ENCODE measurements around the gene SCN4B.
A peak's percentile ranks its signal among the peaks of the same experiment; 100 is the strongest.

SCN4B gene

DNA sequence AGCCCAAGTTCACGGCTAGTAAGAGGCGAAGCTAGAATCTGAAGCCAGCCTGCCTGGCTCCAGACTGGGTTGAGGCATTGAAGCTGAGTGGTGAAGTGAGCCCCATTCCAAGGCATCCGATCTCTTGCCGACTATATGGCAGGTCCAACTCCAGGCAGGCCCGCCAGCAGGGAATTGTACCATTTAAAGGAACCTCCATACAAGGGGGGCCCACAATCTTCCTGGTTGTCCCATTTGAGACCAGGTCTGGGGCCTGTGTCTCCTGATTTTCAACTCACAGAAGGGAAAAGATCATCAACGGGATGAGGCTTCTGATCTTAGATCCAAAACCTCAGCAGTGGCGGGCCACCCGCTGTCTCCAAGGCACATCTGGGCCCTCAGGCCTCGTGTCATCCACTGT is 19.7 kb upstream of the SCN4B start:
- no peak for DNase-seq

DNA sequence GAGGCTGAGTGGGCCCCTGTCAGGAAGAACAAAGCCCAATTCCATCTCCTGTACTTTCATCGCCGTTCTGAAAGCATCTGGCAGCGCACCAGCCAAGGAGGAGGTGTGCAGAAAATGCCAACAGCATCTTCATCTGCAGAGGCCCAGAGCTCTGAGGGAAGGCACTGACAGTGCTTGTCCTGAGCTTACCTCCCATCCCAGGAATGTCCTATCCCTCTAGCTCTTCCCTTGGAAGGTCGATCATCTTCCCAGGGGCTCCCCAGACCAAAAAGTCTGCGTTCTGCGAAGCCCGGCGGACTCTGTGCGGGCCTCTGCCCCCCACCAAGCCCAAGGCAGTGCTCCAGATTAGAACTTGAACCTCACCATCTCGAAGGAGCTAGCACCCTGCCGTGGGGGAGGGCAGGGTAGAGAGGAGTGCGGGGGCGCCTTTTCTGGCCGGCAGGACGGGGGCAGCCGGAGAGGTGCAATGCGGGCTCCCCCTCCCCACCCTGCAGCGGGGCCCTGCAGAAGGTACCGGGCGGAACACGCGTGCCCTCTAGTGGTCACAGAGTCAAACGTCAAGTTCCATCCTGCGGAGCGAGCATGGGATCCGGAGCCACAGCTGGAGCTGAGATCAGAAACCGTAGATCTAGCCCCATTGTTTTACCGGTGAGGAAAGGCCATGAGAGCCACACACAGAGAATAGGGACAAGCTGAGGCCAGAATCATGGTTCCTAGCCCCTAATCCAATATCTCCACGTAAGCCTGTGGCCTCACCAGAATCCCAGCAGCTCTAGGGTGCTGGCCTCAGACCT is 18.8 kb upstream of the SCN4B start:
- peak; percentile 78 to 82 for DNase-seq

DNA sequence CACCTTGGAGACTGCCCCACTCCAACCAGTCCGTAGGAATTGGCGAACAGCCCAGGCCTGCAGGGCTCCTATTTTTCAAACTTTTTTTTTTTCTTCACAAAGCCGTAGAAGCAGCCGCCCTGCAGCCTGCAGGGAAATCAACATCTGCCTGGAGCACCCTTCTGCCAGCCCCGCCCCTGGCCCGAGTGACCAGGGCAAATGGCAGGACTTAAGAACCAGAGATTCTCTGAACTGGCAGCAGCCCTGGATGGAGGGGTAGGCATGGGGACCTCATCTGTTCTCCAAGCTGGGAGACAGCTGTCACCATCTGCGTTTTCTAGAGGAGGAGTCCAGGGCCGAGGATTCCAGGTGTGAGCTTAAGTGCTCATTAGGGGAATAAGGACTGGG is 18.3 kb upstream of the SCN4B start:
- DNase-seq = no peak

DNA sequence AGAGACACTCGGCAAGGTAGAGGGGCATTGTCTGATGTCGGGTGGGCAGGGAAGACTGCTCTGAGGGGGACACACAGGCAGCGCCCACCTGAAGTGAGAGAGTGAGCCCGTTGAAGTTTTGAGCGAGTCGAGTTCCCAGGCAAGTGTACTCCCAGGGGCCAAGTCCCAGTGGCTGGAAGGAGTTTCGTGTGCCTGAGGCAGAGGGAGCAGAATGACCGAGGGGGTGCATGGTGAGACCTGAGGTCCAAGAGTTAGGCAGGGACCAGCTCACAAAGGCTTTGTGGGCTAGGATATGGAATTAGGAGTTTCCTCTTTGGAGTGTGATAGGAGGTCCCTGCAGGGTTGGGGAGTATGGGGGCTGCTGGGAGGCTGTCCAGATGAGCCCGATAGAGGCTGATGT is 17.6 kb upstream of the SCN4B start:
- no peak for DNase-seq

DNA sequence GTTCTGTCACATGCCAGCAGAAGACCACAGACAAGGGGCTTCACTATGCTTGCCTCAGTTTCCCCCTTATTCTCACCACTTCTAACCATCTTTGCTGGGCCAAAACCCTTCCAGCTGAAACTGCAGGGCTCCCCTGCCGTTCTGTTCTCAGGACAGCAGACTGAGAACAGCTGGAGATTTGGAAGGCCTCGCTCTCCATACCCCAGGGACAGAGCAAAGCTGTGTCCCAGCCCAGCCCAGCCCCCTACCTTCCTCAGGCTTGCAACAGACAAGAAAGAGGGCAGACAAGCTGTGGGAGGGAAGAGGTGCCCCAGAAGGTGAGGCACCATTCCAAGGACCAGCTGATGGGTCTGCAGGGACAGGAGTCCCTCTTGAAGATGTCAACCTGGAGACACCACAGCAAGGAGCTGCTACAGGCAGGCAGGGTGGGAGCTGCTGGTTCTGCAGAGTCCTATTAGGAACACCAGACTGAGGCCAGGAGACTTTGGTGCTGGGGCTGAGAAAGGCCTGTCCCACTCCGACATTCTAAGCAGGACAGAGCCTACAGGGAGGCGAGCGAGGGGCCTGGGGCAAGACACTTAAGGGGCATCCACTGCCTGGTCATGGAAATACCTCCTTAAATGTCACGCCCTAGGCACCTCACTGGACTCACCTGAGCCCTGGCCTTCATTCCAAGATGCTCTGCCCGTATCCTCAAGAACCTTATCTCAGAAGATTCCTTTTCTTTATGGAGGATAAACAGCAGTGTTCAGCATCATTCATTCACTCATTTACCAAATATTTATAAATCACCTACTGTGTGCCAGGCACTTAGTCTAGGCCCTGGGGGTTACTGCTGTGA is 16.9 kb upstream of the SCN4B start:
- DNase-seq = no peak

DNA sequence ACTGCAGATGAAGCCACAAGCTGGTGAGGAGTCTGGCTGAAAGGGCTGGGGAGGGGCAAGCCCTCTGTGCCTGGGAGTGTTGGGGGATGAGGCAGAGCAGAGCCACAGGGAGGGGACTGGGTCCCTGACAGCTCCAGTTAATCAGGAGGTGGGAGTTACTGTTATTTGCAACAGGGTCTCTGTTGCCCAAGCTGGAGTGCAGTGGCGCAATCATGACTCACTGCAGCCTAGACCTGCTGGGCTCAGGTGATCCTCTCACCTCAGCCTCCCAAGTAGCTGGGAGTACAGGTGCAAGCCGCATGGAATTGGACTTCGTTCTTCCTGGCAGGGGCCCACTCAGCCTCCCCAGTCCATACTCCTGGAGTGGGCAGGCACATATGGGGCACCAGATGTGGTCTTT is 16.1 kb upstream of the SCN4B start:
- no peak for DNase-seq

DNA sequence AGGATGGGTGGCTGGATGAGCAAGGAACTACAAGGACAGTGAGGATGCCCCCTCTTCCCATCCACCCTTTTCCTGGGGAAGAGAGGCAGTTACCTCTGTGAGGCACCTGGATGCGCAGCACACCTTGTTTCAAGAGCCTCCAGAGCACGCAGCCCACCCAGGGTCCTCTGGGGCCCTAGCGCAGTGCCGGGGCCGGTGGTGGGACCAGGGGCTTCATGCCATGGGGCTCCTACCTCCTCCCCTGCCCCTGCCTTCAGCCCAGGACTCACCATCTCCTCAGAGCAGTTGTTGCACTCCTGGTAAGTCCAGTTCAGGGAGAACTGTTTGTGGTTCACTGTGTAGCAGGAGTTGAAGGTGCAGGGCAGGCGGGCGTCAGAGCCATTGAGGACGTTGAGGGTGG is 15.7 kb upstream of the SCN4B start:
- DNase-seq = no peak

DNA sequence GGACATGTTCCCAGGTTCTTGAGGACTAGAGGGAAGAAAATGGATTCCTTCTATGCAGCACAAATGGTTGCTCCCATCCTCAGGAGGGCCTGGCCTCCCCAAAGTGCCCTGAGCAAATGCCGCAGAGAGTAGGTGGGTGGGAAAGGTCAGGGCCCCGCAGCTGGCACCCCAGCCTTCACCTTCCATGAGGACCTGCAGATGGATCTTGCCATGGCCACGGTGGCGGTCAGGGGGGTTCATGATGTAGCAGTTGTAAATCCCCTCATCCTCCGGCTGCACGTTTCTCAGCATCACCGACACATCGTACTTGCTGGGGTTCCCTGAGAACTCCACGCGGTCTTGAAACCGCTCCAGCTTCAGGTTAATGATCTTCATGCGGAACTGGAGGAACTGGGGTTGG is 15.3 kb upstream of the SCN4B start:
- DNase-seq = no peak

DNA sequence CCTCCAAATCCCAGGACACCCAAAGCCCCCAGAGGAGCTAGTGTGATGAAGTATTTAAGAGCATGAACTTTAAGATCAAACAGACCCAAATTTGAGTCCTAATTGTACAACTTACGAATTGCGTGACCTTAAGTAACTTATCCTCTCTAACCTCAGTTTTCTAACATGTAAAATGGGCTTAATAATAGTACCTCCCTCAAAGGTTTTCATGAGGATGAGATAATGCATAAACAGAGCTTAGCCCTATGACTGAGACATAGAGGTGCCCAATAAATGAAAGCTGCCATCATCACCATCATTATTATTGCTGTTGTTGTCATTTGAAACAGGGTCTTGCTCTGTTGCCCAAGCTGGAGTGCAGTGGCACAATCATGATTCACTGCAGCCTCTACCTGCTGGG is 14.6 kb upstream of the SCN4B start:
- no peak for DNase-seq

DNA sequence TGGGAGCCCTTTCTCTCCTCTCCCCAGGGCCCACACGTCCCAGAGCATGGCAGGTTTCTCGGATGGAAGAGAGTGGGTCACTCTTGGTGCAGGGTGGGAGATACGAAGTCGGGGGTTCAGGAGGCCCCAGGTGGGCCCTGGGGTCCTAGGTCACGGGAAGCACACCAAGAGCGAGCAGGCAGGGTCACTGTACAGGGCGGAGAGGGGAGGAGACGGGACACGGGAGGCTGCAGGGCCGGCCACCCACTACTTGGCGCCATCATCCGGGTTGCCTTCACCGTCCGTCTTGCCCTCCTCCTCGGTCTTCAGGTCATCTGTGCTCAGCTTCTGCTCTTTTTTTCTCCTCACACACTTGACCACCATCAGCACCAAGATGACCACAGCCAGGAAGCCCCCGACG is 14.0 kb upstream of the SCN4B start:
- DNase-seq = no peak

DNA sequence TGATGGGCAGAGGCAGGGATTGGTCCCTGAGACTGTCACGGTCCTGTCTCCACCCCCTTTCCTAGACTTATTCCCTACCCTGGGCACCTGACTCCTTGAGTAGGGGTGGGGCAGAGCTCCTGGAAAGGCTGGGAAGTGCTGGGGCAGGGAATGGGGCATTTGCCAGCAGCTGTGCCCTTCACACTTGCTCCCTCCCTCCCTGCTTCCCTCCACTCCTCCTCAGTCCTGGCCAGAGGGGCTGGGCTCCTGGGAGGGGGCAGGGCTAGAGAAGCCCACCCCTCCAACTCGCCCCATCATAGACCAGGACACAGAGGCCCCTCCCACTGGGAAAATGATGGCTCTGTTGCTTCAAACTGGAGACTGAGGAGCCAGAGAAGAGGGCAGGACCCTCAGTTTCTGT is 12.3 kb upstream of the SCN4B start:
- no peak for DNase-seq

DNA sequence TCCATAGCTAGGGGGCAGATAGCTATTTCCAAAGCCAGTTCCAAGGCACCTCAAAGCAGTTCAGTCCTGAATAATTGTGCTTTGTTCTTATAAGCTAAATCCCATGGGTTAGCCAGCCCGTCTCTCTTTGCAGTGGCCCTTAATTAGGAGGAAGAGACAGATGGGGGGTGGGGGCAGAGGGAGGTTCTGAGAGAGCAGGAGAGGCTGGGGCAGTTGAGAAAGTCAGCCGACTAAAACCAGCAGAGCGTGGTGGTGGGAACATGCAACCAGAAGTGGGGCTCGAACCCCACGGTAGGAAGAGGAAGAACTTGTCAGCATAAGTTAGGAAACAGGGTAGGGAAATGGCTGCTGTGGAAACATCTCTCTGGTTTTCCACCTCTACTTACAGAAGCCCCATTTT is 10.9 kb upstream of the SCN4B start:
- DNase-seq = no peak

DNA sequence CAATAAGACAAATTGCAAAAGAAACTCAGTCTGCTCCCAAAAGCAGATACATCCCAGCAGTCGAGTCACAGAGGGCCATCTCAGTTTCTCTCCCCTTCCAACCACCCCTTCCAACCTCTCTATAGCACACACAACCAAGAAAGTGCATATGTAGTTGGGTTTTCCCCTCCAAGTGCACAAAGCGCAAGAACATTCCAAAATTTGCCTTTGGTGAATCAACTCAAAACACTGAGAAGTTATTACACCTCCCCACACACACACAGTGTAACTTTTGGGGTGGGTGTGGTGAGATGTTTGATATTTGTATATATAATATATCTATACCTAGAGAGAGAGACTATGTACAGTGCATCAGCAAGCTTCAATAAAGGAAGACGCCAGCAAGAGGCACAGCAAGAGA is 10.2 kb upstream of the SCN4B start:
- DNase-seq = no peak

DNA sequence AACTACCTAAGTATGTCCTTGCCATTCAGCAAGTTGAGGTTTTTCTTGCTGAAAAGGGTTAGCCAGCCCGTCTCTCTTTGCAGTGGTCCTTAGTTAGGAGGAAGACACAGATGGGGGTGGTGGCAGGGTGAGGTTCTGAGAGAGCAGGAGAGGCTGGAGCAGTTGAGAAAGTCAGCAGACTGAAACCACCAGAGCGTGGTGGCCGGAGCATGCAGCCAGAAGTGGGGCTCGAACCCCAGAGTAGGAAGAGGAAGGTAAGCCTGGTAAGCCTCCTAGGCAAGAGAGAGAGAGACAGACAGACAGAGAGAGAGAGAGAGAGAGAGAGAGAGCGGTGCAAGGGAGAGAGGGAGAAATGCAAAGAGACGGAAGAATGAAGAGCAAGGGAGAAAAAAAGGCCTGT is 9.2 kb upstream of the SCN4B start:
- no peak for DNase-seq

DNA sequence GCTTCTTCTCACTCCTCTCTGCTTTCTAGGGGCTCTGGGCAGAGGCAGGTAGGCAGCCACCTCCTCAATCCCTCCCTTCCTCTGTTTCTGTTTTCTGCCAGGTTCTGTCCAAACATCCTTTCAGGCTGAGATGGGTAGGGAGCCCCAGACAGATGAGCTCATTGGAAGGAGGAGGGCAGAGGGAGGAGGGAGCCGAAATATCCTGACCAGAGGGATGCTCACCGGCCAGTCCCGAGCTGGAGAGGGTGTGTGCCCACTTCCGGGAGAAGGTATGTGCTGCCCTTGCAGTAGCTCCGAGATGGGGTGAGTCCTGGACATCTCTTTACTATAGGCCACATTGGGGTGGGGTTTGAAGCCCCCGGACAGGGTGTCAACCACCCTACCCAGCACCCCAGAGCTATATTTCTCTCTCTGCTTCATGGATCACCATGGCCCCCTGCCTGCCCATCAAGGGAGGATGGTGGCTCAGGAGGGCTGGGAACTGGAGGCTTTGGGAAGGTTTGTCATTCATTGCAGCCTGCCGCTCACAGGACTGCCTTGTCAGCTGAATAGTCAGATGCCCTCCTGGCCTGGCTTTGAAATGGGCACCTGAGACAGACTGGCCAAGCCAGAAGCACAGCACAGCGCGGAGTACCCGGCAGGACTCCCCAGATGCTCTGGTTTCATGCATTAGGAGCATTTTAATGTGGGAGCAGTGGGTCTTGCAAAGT is 4.7 kb upstream of the SCN4B start:
- no peak for DNase-seq

DNA sequence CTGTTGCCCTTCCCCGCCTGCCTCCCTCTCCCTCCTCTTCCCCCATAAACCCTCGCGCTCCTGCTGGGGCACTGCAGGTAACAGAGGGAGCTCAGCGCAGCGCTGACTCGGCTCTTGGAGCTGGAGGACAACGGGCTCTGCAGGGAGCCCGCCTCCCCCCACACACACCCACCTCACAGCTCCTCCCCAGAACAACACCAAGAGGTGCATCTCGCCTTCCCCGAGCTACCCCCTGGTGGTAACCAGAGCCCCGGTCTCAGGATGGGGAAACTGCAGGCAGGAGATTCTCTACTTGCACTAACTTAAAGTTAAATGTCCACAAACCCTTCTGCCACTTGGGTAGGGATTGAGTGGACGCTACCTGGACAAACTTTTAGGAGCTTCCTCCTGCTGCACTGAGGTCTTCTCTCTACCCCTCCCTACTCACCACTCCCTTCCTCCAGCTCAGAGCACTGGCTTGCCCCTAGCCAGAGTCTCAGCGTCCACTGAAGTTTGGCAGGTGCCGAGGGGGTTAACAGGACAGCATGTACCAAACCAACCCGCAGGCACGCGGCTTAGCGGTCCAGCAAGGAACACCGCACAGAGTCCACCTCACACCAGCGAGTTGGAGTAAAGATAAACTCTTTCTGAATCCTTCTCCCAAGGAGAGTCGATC is 4.0 kb upstream of the SCN4B start:
- peak in 1 of 2 experiments; percentile 19 for DNase-seq

DNA sequence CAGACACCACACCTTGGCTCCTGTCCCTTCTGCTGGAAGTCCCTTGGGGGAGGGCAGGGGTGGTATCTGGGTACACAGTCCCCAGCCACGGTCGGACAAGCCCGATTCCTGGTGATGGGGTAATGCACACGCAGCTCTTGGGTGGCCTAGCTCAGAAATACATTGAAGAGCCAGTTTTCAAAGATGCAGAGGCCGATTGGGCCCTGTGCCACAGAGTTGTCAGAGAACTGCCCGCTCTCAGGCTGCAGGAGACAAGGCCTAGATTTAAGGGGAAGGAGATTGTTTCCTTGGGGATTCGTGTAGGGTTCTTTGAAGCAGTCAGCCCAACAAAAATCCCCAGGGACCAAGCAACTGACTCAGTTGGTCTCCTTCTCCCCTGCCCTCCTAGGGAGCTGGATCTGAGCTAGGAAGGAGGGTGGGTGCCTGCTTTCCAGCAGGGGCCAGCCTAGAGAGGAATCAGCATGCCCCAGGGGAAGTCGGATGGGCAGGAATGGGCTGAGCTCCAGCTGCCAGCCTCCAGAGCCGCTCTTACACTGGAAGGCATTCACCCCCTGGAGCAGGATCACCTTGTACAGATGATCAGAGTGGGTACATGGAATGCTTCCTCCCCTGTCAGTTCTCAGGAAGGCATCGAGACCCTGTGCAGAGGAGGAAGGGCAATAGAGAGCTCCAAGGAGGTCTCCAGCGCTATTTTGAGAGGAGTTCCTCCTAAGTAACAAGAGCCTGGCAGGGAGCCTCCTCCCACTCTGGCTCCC is 3.3 kb upstream of the SCN4B start:
- DNase-seq = no peak

DNA sequence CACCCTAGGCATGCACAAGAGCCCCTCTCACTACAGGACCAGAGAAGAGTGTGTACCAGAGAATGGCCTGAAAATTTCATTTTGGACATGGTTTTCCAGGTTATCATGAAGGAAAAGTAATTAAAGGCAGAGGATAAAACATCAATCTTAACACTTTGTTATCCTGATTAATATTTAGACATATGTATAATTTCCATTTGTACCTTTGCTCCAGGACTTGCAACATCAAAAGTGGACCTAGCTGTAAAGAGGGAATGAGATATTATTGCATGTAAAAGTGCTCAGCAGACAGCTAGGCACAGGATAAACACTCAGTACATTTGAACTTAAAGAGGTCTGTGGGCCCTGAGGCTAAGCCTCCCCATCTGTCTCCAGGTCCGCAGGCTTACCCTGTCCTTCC is 2.0 kb upstream of the SCN4B start:
- no peak for DNase-seq

DNA sequence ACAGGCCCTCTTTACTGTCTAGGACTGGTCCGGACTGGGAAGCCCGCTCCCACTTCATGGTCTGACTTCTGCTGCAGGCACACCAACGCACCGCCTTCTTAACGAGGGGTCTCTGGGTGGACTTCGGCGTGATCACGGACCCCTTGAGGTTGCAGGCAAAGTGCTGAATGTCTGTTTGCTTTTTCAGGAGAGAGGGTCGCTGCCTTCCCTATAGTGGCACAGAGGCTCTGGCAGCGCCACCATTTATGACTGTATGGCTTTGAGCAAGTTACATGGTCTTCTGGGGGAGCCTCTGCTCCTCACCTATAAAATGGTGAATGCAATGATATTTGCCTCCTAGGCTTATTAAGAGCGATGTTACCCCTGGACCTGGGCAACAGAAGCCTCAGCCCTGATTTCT is 1.4 kb upstream of the SCN4B start:
- DNase-seq = no peak

DNA sequence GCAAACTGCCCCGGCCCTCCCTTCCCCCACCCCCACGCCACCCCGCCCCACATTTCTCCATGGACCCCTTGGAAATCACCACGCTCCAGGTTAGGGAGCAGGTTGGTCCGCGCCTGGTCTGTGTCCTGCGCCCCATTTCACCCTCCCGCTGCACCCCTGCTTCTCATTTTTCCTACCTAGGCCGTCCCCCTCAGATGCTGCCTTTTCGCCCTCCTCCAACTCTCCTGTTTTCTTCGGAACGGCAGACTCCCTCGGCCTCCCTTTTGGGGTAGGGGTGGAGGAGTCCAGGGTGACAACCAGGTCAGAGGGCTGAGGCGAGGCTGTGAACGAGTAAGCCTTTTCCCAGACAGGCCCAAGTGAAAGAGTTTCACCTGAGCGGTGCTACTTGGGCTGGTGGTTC is 893 bp upstream of the SCN4B start:
- DNase-seq = no peak

DNA sequence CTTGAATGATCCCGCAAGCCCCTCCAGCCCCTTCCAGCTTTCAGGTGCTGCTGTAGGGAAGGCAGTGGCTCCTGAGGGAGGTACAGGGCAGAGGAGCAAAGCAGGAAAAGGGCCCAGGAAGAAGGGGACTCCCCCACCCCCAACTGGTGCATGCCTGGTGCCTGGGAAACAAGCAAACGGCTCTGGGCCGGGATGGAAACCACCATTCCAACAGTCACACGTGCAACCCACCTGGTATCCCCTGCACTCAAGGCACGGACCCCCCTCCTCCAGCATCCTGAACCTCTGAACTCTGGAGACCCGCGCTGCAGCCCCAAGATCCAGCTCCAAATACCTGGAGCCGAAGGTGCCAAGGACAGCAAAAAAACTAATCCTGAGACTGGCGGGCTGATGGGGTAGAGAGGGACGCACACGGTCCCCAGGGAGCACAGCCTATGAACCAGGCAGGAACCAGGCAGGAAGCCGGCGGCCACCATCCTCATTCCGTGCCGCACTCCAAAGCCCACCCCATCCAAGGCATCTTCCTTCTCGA is 537 bp downstream of the SCN4B start:
- no peak for DNase-seq

DNA sequence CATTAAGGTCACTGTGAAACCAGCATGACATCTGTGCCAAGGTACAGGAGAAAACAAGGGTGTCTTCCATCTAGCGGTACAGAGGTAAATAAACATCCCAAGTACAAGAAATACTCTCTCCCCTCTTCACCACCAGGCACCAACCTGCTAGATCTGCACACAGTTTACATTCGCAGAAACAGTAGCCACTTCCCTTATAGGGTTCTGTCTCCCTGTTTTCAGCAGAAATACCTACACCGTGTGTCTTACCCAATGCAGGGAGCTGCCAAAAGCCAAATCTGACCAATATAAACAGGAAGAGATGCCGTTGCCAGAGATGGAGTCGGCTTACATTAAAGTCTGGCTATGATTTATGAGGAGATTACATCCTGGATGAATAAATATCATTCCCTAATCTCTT is 1.2 kb downstream of the SCN4B start:
- DNase-seq = no peak

Data from activated CD4-positive, alpha-beta T cell treated with anti-CD3 and anti-CD28 coated beads, Interleukin-2, amount 50 U/mL, for 48 hours (primary cell).